GM19455 (cell line): Measurements from ENCODE around the gene EIF2S2.

ENCODE experiments used
- ATAC-seq: cut with Tn5 transposase; IDR thresholded peaks from one replicate; pipeline ENCODE4 v1.9.1; 2021; ENCODE audit not compliant: unreplicated experiment

Gene EIF2S2

GRCh38 chr20:34122274-34122980 is 10.4 kb upstream of the EIF2S2 start:
- ATAC-seq, result no peak

DNA sequence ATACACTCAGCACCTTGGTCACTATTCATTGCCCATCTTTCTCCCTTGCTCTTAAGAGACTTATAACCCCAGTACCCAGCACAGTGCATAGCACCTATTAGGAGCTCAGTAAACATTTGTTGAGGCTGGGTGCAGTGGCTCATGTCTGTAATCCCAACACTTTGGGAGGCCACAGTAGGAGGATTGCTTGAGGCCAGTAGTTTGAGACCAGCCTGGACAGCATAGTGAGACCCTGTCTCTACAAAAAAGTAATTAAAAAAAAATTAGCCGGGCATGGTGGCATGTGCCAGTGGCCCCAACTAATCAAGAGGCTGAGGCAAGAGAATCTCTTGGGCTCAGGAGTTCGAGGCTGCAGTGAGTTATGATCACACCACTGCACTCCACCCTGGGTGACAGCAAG is 8.2 kb upstream of the EIF2S2 start:
- ATAC-seq, result no peak

DNA sequence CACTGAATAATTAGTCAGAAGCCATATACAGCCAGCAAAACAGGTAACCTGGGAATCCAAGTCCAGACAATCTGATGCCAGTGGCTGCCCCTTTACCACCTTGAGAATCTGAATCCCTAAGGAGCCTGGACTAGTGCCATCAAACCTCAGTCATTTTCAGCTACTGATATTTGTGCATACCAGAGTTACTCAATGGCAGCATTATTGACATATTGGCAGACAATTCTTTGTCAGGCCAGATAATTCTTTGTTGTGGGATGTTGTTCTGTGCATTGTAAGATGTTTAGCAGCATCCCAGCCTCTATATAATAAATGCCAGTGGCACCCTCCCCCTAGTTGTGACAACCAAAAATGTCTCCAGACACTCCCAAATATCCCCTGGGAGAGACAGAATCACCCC is 3.2 kb upstream of the EIF2S2 start:
- ATAC-seq, result no peak

GRCh38 chr20:34114809-34115208 is 2.8 kb upstream of the EIF2S2 start:
- no peak for ATAC-seq

DNA sequence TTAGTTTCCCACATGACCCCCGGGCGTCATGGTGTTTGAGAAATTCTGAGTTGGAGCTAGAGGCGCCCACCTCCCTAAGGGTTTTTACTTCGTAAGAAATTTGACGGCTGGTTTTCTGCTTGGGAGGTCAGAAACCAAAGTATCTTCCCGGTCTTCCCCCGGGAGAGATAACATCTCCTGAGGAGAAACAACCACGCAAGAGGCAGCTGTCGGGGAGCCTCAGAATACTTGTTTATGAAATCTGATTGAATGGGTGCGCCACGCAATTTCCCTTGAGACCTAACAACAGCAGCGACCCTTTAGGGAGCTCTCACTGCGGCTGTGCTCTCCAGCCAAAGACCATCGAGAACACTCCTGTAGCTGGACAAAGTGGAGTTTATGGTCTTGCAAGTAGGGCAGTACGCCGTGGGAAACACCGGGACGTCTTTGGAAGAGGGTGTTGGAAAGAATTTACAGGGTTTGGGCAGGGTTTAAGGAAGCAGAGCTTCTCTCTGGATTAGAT is 608 bp upstream of the EIF2S2 start:
- peak; percentile 26 for ATAC-seq

DNA sequence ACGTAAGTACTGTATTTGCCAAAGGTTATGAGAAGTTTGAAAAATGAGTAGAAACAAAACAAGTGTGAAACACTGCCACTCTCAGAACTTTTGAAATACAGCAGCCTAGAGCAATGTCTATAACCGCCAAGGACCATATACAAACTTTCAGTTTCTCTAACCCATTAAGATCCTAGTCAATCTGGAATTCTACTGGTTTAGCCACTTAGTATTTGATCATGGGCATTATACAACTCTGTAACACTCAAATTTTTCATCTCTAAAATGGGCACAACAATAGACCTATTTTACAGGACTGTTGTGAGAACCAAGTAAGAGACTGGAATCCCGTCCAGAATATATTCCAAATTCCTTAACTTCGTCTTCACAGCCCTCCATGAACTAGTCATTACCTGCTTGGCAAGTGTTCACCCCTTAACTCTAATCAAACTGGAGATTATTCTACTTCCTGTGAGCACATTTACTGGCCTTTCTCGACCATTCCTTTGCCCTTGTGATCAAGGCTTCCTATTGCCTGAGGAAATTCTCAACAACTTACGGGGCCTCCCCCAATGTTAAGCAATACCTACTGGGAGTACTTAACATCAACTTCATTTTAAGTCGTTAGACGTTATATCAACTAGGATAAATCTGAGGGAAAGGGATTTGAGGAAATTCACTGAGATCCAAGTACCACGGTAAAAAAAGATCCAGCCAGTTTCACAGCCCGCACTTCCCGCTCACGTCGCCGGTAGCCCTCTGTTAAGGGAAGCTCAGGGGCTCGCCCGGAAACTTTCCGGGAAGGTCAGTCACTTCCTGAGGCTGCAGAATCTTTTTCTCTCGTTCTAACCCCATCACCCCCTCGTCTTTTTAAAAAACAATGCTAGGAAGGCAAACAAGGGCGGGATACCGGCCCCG is 1.1 kb downstream of the EIF2S2 start:
- no peak for ATAC-seq

- ATAC-seq, result no peak
These were observed 1.9 kb downstream of the EIF2S2 start for GRCh38 chr20:34110025-34110744.

DNA sequence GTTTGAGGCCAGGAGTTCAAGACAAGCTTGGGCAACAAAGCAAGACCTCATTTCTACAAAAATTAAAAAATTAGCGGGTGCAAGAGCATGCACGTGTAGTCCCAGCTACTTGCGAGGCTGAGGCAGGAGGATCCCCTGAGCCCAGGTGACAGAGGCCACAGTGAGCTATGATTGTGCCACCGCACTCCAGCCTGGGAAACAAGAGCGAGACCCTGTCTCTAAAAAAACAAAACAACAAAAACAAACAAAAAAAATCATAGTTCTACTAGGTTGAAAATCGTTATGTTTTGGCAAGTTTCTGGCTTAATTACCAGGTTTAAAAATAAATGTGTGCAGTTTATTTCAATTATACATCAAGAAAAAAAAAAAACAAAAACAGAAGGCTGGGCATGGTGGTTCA is 2.6 kb downstream of the EIF2S2 start:
- no peak for ATAC-seq

DNA sequence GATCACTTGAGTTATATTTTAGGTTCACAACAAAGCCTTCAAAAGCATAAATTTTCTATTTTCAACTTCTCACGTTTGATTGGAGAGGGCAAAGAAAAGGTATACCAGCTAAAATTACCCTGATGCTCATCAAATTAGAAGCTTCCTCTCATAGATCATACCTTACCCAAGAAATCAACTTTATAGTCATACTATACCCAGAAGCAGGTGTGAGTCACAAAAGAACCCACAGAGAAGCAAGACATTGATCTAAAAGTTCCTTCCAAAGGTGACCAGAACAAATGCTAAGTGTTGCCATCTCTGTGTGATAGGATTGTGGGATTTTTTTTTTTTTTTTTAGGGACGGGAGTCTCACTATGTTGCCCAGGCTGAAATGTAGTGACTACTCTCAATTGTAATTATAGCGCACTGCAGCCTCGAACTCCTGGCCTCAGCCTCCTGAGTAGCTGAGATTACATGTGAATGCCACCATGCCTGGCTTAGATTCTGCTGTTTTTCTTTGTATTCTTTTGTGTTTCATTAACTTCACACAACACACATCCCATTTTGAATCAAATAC is 3.3 kb downstream of the EIF2S2 start:
- no peak for ATAC-seq

DNA sequence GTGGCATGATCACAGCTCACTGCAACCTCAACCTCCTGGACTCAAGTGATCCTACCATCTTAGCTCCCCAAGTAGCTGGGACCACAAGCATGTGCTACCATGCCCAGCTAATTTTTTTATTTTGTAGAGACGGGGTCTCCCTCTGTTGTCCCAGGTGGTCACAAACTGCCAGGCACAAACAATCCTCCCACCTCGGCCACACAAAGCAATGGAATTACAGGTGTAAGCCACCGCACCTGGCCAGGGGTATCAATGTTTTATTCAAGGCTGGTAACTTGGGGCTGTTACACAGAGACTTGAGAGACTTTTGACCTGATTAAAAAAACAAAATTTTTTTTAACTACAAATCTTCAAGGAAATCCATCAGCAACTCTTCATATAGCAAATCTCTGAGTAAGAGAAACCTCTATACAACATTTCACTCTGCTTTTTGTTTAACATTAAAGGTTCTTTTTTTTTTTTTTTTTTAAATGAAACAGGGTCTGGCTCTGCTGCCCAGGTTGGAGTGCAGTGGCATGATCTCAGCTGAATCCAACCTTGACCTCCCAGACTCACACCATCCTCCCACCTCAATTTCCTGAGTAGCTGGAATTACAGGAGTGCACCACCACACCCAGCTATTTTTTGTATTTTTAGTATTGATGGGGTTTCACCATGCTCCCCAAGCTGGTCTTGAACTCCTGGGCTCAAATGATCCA is 5.9 kb downstream of the EIF2S2 start:
- ATAC-seq, result no peak

DNA sequence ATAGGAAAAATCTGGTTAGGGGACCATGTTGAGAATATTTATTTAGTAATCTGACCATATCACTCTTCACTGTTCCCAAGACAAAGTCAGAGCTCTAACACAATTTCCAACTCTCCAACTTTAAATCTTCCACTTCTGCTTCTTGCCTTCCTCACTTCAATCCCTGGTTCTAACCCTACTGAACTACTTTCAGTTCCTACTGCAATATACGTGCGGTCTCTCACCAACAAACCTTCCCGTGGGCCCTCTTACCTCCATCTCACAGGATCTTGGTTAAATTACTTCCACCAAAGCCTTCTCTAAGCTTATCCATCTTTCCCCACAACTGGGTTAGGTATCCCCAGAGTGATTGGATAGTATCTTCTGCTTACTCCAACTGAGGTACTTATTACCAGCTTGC is 8.0 kb downstream of the EIF2S2 start:
- no peak for ATAC-seq

- ATAC-seq, result no peak
These were observed 9.7 kb downstream of the EIF2S2 start for GRCh38 chr20:34102342-34102741.

DNA sequence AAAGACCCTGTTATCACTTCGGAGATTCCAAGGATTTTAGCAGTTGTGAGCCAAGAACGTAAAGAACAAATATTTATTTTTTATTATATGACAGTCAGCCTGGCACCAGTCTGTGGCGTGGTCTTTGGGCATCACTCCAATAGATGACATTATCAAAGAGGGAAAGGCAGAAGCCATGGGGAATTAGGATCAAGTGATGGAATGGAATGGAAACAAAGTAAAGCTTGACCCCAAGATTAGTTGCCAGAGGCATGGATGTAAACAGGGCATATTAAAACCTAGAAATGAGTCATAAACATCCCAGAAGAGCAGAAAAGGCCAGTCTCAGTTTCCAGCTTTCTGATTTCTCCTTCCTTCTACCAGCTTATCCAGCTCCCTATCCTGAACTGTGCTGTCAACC is 11.5 kb downstream of the EIF2S2 start:
- ATAC-seq, result no peak

DNA sequence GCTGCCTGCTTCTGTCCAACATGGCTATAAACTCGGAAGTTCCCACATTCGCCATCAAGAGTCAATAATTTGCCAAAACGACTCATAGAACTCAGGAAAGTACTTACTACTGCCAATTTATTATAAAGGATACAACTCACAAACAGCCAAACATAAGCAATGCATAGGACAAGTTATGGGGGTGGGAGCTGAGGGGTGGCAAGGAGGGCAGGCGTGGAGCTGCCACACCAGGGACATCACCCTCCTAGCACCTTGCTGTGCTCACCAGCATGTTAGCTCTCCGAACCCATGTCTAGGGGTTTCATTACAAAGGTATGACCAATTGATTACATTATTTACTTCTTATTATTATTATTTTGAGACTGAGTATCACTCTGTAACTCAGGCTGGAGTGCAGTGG is 12.4 kb downstream of the EIF2S2 start:
- ATAC-seq, result no peak

GRCh38 chr20:34098570-34098969 is 13.5 kb downstream of the EIF2S2 start:
- ATAC-seq, result no peak

- no peak for ATAC-seq
These were observed 15.2 kb downstream of the EIF2S2 start for GRCh38 chr20:34096699-34097444.

- no peak for ATAC-seq
These were observed 16.2 kb downstream of the EIF2S2 start for GRCh38 chr20:34095825-34096224.

DNA sequence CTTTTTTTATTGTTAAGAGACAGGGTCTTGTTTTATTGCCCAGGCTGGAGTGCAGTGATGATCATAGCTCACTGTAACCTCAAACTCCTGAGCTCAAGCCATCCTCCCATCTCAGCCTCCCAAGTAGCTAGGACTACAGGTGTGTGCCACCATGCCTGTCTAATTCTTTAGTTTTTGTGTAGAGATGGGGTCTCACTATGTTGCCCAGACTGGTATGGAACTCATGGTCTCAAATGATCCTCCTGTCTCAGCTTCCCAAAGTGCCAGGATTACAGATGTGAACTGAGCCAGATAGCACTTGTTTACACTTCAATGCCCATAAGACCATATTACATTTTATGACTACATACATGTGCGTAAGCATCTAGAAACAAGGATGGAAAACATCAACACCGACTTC is 18.1 kb downstream of the EIF2S2 start:
- ATAC-seq, result no peak

DNA sequence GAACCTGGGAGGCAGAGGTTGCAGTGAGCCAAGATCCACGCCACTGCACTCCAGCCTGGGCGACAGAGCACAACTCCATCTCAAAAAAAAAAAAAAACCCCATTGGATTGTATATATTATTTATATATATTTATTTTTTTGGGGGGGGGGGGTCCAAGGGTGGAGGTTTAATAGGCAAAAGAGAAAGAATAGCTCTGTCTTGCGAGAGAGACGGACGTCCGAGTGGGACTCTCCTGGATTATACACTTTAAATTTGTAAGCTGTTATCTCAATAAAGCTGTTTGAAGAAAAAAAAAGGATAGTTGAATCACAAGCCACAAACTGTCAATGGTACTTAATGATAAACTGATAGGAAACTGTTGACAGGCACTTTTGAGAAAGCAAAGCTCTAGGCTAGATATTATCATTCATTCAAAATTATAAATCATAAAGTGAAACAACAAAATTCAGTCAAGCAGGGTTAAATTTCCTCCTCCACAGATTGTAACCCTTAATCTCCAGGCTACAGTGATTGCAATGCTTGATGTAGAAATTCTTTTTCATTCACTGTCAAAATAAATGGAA is 20.3 kb downstream of the EIF2S2 start:
- ATAC-seq, result no peak

GRCh38 chr20:34090645-34091044 is 21.4 kb downstream of the EIF2S2 start:
- ATAC-seq, result no peak
